Endodermal cell (in vitro differentiated cells): ENCODE results near the gene STRA8. TPM values are rescaled to one million over a fixed set of nuclear protein-coding genes. Genes with fewer than 3 reads are reported as not detected.

Source experiments
- DNase-seq: peaks from one replicate; pipeline ENCODE4 v3.0.0-alpha.2; 2017
- H3K27ac ChIP-seq: 2 replicates; pipeline ENCODE4 v1.5.1; 2013; ENCODE audit warnings: mild to moderate bottlenecking, low read depth, low read length, moderate library complexity
- H3K27me3 ChIP-seq: 2 replicates; pipeline ENCODE4 v1.6.1; 2013; ENCODE audit warnings: mild to moderate bottlenecking, low read length, moderate library complexity; ENCODE audit not compliant: insufficient read depth, control insufficient read depth, poor library complexity, severe bottlenecking
- H3K36me3 ChIP-seq: 2 replicates; pipeline ENCODE4 v1.7.0; 2013; ENCODE audit warnings: mild to moderate bottlenecking, low read length, moderate library complexity; ENCODE audit not compliant: control insufficient read depth, insufficient read depth
- H3K4me1 ChIP-seq: one replicate; pipeline ENCODE4 v1.7.0; 2013; ENCODE audit warnings: low read length; ENCODE audit not compliant: control insufficient read depth, insufficient read depth
- H3K4me3 ChIP-seq: 2 replicates; pipeline ENCODE4 v1.5.1; 2013; ENCODE audit warnings: mild to moderate bottlenecking, low read length, moderate library complexity
- H3K9ac ChIP-seq: 2 replicates; pipeline ENCODE4 v1.6.1; 2013; ENCODE audit warnings: mild to moderate bottlenecking, low read length, moderate library complexity; ENCODE audit not compliant: poor library complexity, severe bottlenecking; ENCODE audit errors: extremely low read depth
- H3K9me3 ChIP-seq: 2 replicates; pipeline ENCODE4 v1.6.1; 2013; ENCODE audit warnings: mild to moderate bottlenecking, low read length, moderate library complexity; ENCODE audit not compliant: control insufficient read depth
- H3K27ac Mint-ChIP-seq: 2 replicates; pipeline ENCODE4 v1.8.0; 2020; ENCODE audit warnings: mixed read lengths
- H3K27me3 Mint-ChIP-seq: 2 replicates; pipeline ENCODE4 v1.8.0; 2021; ENCODE audit warnings: mild to moderate bottlenecking, mixed read lengths; ENCODE audit not compliant: insufficient read depth
- H3K36me3 Mint-ChIP-seq: 2 replicates; pipeline ENCODE4 v1.8.0; 2020; ENCODE audit warnings: low read depth, mixed read lengths
- H3K4me1 Mint-ChIP-seq: 2 replicates; pipeline ENCODE4 v1.8.0; 2020; ENCODE audit warnings: mixed read lengths
- H3K4me3 Mint-ChIP-seq: 2 replicates; pipeline ENCODE4 v1.8.0; 2020; ENCODE audit warnings: mild to moderate bottlenecking, moderate library complexity, mixed read lengths
- H3K9me3 Mint-ChIP-seq: 2 replicates; pipeline ENCODE4 v1.8.0; 2020; ENCODE audit warnings: mild to moderate bottlenecking, mixed read lengths
- WGBS, 2 experiments: methylation state at CpG; one replicate each; pipeline versions ENCODE4 v1.1.5 to v1.1.7; 2013; ENCODE audit warnings: missing lambda C conversion rate in 2 of 2, mixed read lengths in 1 of 2; ENCODE audit not compliant: insufficient coverage in 1 of 2, insufficient read length in 1 of 2; 5-methylcytosine and 5-hydroxymethylcytosine counted together
- total RNA-seq, 2 donors: library from RNA; stranded (reverse); fragmentation: NEBNext Ultra II Directional in 1 of 2; extraction: Animal tissue kit (Norgen Biotek cat#: 25700) in 1 of 2; gene quantifications; 2 replicates in 1 of 2; 3 replicates in 1 of 2; pipeline ENCODE4 v1.2.1, GENCODE V29; 2021
- TF ChIP-seq, protein P1 (sequence below): fragments of 200-600 bp; sonication (generic); conservative IDR thresholded peaks from 2 replicates; pipeline ENCODE4 v1.5.0; 2021; ENCODE audit warnings: antibody characterized with exemption, mild to moderate bottlenecking

The STRA8 gene
- total RNA-seq, 2 donors from 2014 or later = not detected

DNA sequence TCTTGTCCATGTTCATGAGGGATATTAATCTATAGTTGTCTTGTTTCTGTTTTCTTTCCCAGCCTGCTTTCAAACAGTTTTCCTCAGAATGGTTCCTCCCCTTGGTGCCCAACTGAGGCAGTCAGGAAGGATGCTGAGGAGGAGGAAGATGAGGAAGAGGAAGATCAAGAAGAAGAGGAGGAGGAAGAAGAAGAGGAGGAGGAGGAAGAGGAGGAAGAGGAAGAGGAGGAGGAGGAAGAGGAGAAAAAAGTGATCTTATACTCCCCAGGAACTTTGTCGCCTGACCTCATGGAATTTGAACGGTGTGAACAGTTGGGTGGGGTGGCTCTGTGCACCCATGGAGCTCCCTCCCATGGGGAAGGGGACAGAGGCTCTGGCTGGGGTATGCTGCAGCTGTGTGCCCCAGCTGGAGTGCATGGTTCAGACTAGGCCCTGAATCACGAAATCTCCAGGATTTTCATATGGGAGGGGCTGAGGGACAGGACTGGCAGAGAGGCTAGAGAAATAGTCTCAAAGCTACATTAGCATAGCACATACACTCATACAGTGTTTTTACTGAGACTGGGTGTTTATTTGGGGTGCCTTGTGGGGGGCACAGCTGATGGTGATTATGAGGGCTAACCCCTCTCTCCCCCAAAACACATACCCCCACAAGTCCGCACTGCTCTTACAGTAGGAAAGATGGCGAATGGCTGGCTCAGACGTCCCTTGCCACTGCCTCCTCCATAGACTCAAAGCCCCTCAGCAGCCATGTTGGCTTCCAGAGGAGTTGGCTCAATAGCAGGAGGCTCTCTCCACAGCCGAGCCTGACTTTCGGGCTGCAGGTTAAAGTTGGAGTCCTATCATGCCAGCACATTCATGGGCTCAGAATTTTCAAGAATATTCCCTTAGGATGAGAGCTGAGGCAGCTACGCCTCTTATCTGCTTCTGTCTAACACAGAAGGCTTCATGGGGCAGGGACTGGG, 11.9 kb downstream of the STRA8 start:
- Mint-ChIP-seq H3K27ac (no peak overlapping the region), H3K4me3 (no peak overlapping the region), H3K9me3 (peaks cover 8% of the 10 kb centered on the region), H3K36me3 (no peaks in the 10 kb centered on the region), H3K27me3 (no peaks in the 10 kb centered on the region), H3K4me1 (no peaks in the 10 kb centered on the region)
- 85 to 94% methylated on average over 6 to 9 of the region's 9 CpGs for WGBS, 2 experiments
- no peaks in the 10 kb centered on the region for H3K9me3 ChIP-seq
- TF ChIP-seq, protein P1, sequence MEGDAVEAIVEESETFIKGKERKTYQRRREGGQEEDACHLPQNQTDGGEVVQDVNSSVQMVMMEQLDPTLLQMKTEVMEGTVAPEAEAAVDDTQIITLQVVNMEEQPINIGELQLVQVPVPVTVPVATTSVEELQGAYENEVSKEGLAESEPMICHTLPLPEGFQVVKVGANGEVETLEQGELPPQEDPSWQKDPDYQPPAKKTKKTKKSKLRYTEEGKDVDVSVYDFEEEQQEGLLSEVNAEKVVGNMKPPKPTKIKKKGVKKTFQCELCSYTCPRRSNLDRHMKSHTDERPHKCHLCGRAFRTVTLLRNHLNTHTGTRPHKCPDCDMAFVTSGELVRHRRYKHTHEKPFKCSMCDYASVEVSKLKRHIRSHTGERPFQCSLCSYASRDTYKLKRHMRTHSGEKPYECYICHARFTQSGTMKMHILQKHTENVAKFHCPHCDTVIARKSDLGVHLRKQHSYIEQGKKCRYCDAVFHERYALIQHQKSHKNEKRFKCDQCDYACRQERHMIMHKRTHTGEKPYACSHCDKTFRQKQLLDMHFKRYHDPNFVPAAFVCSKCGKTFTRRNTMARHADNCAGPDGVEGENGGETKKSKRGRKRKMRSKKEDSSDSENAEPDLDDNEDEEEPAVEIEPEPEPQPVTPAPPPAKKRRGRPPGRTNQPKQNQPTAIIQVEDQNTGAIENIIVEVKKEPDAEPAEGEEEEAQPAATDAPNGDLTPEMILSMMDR = no peak
- H3K27me3 ChIP-seq = no peaks in the 10 kb centered on the region
- no peak for DNase-seq
- H3K9ac ChIP-seq = no peak overlapping the region
- no peak overlapping the region for H3K27ac ChIP-seq
- H3K36me3 ChIP-seq = no peaks in the 10 kb centered on the region
- no peak overlapping the region for H3K4me3 ChIP-seq
- H3K4me1 ChIP-seq = no peaks in the 10 kb centered on the region

DNA sequence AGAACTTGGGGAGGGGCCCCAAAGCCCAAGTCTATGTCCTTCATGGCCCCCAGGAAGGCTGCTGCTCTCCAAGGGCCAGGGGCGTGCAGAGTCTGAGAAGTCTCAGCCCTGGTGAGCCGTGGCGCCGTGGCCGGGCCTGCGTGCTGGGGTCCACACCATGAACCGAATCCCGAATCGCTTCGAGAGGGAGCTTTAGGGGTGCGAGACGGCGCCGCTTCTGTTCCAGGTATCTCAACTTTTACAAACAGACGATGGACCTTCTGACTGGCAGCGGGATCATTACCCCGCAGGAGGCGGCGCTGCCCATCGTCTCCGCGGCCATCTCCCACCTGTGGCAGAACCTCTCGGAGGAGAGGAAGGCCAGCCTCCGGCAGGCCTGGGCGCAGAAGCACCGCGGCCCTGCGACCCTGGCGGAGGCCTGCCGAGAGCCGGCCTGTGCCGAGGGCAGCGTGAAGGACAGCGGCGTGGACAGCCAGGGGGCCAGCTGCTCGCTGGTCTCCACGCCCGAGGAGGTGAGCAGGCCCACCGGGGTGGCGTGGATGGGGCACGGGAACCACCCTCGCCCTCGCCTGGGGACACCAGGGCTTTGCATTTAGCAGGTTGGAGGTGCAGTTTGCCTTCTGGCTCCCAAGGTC, 12.7 kb downstream of the STRA8 start:
- DNase-seq = no peak
- Histone ChIP-seq H3K27me3 (no peaks in the 10 kb centered on the region), H3K9ac (no peak overlapping the region), H3K27ac (no peak overlapping the region), H3K4me1 (no peaks in the 10 kb centered on the region), H3K4me3 (no peak overlapping the region), H3K9me3 (no peaks in the 10 kb centered on the region), H3K36me3 (no peaks in the 10 kb centered on the region)
- WGBS, 2 experiments = 95 to 96% methylated on average over 29 to 43 of the region's 43 CpGs
- no peaks in the 10 kb centered on the region for H3K4me1 Mint-ChIP-seq
- TF ChIP-seq, protein P1 = no peak
- no peaks in the 10 kb centered on the region for H3K36me3 Mint-ChIP-seq
- no peaks in the 10 kb centered on the region for H3K27me3 Mint-ChIP-seq
- H3K9me3 Mint-ChIP-seq = peaks cover 8% of the 10 kb centered on the region
- no peak overlapping the region for H3K27ac Mint-ChIP-seq
- no peak overlapping the region for H3K4me3 Mint-ChIP-seq

DNA sequence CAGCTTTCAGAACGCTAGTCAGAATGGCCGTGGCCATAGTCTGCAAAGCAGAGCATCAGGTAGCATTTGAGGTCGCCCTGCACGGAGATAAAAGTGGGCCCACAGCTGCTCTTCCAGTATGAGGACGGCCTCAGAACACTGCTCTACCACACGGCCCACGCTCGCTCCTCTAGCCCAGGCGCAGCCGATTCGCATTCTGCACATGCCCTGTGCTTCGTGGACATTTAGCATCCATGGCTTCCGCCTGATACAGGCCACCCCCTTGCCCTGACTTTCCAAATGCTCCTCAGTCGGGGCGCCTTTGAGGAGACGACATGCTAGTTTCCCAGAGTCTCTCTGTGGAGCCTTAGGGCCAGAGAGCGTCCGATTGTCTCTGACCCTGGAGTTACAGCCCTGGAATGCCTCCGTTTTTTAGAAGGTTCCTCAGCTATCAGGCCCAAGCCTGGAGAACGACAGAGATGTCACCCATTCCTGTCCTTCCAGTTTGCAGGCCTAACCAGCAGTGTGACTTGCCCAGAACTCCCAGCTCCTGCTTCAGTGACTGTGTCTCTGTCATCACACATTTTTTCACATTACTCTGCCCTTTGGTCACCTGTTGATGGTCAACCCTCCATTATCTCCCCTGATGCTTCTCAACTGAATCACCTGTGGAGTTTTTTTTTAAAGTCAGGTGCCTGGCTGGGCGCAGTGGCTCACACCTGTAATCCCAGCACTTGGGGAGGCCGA, 14.3 kb downstream of the STRA8 start:
- Mint-ChIP-seq H3K4me3 (no peak overlapping the region), H3K4me1 (no peaks in the 10 kb centered on the region), H3K9me3 (peaks cover 8% of the 10 kb centered on the region), H3K36me3 (no peaks in the 10 kb centered on the region), H3K27ac (no peak overlapping the region), H3K27me3 (no peaks in the 10 kb centered on the region)
- DNase-seq = peak; percentile 22
- Histone ChIP-seq H3K9ac (no peak overlapping the region), H3K9me3 (no peaks in the 10 kb centered on the region), H3K4me1 (no peaks in the 10 kb centered on the region), H3K27ac (no peak overlapping the region), H3K4me3 (no peak overlapping the region), H3K36me3 (no peaks in the 10 kb centered on the region), H3K27me3 (no peaks in the 10 kb centered on the region)
- TF ChIP-seq, protein P1 = no peak
- 92 to 98% methylated on average over 20 to 22 of the region's 22 CpGs for WGBS, 2 experiments
